Fibroblast of lung (primary cell): ENCODE measurements around the gene CITED2. TPM values are rescaled to one million over a fixed set of nuclear protein-coding genes. Genes with fewer than 3 reads are reported as not detected.

Experiments used
- DNase-seq, 2 donors: peaks; one replicate each; pipeline versions ENCODE4 v3.0.0 to v3.0.0-alpha.2; 2010; ENCODE audit warnings: low read depth in 2 of 2
- H2AFZ ChIP-seq: 2 replicates; pipeline ENCODE4 v1.5.1; 2012; ENCODE audit warnings: low read length, control low read depth, inconsistent platforms
- H3K27ac ChIP-seq: 2 replicates; pipeline ENCODE4 v1.5.1; 2011; ENCODE audit warnings: low read length, control low read depth; ENCODE audit not compliant: insufficient read depth
- H3K27me3 ChIP-seq: 2 replicates; pipeline ENCODE4 v1.5.1; 2011; ENCODE audit warnings: mild to moderate bottlenecking, low read length; ENCODE audit not compliant: control insufficient read depth, insufficient read depth
- H3K36me3 ChIP-seq: 2 replicates; pipeline ENCODE4 v1.5.1; 2011; ENCODE audit warnings: low read length; ENCODE audit not compliant: control insufficient read depth, insufficient read depth
- H3K4me1 ChIP-seq: 2 replicates; pipeline ENCODE4 v1.5.1; 2011; ENCODE audit warnings: low read length; ENCODE audit not compliant: control insufficient read depth, insufficient read depth; ENCODE audit errors: extremely low read depth
- H3K4me2 ChIP-seq: 2 replicates; pipeline ENCODE4 v1.5.1; 2011; ENCODE audit warnings: low read length, control low read depth; ENCODE audit not compliant: insufficient read depth; ENCODE audit errors: extremely low read depth
- H3K4me3 ChIP-seq, 4 experiments: fragments of 200-600 bp in 1 of 4; sonication (generic) in 1 of 4; replicated peaks in 1 of 4; 2 replicates each; pipeline ENCODE4 v1.5.1; 2011 to 2016; ENCODE audit warnings: low read length in 4 of 4, low read depth in 3 of 4, mild to moderate bottlenecking in 3 of 4, control low read depth in 2 of 4, inconsistent platforms in 1 of 4, mixed read lengths in 1 of 4; ENCODE audit not compliant: insufficient read depth in 1 of 4; ENCODE audit errors: control extremely low read depth in 1 of 4
- H3K79me2 ChIP-seq: 2 replicates; pipeline ENCODE4 v1.5.1; 2012; ENCODE audit warnings: mild to moderate bottlenecking, low read length, inconsistent platforms; ENCODE audit not compliant: control insufficient read depth, insufficient read depth
- H3K9ac ChIP-seq: 2 replicates; pipeline ENCODE4 v1.5.1; 2011; ENCODE audit warnings: mild to moderate bottlenecking, low read length, control low read depth; ENCODE audit not compliant: insufficient read depth
- H3K9me3 ChIP-seq: 2 replicates; pipeline ENCODE4 v1.5.1; 2012; ENCODE audit warnings: low read depth, low read length; ENCODE audit not compliant: control insufficient read depth, insufficient read depth
- H4K20me1 ChIP-seq: 2 replicates; pipeline ENCODE4 v1.5.1; 2011; ENCODE audit warnings: low read length; ENCODE audit not compliant: control insufficient read depth, insufficient read depth; ENCODE audit errors: extremely low read depth
- EZH2 ChIP-seq: IDR thresholded peaks from 2 replicates; pipeline ENCODE4 v1.5.1; 2012; ENCODE audit warnings: low read length, control low read depth, mild to moderate bottlenecking; ENCODE audit errors: missing control alignments
- polyA plus RNA-seq, 2 donors: library from polyadenylated mRNA; depleted of rRNA in 1 of 2; stranded (reverse) in 1 of 2; unstranded in 1 of 2; fragments of >200 nt; gene quantifications; 2 replicates each; pipeline ENCODE4 v1.2.1, GENCODE V29; 2011 to 2012; ENCODE audit warnings: missing spikeins in 1 of 2
- total RNA-seq: library from RNA; depleted of rRNA; stranded (reverse); fragments of >200 nt; gene quantifications from 2 replicates; pipeline ENCODE4 v1.2.1, GENCODE V29; 2014
- TF ChIP-seq, protein P1 (sequence below), 2 donors: IDR thresholded peaks in 1 of 2; conservative IDR thresholded peaks in 1 of 2; 1 replicate in 1 of 2; 2 replicates in 1 of 2; pipeline ENCODE4 v1.5.1; 2011 to 2012; ENCODE audit warnings: low read length in 2 of 2, control low read depth in 1 of 2, inconsistent platforms in 1 of 2, low read depth in 1 of 2, mild to moderate bottlenecking in 1 of 2

Gene CITED2
- total and polyA plus RNA-seq, 2 donors (not counting 1 experiment from before 2014, with no cell fraction given): 139 to 370 TPM

DNA sequence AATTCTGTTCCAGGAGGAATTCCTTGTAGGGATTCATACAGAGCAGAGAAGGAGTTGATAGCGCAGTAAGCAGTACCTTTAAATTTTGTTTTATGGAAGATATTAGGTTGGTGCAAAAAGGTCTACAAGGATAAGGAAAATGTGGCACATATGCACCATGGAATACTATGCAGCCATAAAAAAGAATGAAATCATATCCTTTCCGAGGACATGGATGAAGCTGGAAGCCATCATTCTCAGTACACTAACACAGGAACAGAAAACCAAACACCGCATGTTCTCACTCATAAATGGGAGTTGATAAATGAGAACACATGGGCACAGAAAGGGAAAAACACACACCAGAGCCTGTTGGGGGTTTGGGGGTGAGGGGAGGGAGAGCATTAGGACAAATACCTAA lies 45.2 kb downstream of the CITED2 start:
- no peak overlapping the region for H2AFZ ChIP-seq
- no peaks in the 10 kb centered on the region for H3K36me3 ChIP-seq
- no peaks in the 10 kb centered on the region for H3K4me1 ChIP-seq
- H3K9ac ChIP-seq: no peak overlapping the region
- no peak overlapping the region for H3K27ac ChIP-seq
- H3K27me3 ChIP-seq: no peaks in the 10 kb centered on the region
- H3K4me3 ChIP-seq: no peak overlapping the region
- no peaks in the 10 kb centered on the region for H3K9me3 ChIP-seq
- TF ChIP-seq EZH2: no peak
- TF ChIP-seq, protein P1, sequence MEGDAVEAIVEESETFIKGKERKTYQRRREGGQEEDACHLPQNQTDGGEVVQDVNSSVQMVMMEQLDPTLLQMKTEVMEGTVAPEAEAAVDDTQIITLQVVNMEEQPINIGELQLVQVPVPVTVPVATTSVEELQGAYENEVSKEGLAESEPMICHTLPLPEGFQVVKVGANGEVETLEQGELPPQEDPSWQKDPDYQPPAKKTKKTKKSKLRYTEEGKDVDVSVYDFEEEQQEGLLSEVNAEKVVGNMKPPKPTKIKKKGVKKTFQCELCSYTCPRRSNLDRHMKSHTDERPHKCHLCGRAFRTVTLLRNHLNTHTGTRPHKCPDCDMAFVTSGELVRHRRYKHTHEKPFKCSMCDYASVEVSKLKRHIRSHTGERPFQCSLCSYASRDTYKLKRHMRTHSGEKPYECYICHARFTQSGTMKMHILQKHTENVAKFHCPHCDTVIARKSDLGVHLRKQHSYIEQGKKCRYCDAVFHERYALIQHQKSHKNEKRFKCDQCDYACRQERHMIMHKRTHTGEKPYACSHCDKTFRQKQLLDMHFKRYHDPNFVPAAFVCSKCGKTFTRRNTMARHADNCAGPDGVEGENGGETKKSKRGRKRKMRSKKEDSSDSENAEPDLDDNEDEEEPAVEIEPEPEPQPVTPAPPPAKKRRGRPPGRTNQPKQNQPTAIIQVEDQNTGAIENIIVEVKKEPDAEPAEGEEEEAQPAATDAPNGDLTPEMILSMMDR (conservative IDR thresholded peaks at IDR 0.05 in 1 of 2, IDR thresholded peaks at IDR 0.05 in 1 of 2; ENCODE audit: low read depth in 1 of 2, low read length in 2 of 2): no peak
- H4K20me1 ChIP-seq: no peaks in the 10 kb centered on the region
- H3K4me2 ChIP-seq: no peak overlapping the region
- no peaks in the 10 kb centered on the region for H3K79me2 ChIP-seq
- DNase-seq: no peak

DNA sequence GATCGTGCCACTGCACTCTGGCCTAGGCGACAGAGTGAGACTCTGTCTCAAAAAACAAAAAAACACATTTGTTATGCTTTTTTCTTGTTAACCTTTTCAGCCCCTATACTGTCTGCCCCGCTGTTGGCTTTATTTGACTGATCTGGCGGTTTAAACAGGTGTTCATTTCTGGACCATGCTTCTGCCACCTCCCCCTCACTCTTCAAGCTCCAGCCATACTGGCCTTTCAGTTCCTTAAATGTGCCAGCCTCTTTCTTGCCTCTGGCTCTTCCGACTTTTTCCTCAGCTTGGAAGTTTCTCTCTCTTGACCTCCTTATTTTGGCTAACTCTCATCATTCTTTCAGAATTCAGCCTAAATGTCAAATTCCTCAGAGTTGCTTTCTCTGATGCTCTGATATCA lies 47.4 kb downstream of the CITED2 start:
- H3K4me2 ChIP-seq: no peak overlapping the region
- H3K9ac ChIP-seq: no peak overlapping the region
- H4K20me1 ChIP-seq: no peaks in the 10 kb centered on the region
- no peaks in the 10 kb centered on the region for H3K79me2 ChIP-seq
- H3K4me1 ChIP-seq: no peaks in the 10 kb centered on the region
- no peak for DNase-seq
- H3K27ac ChIP-seq: no peak overlapping the region
- H3K4me3 ChIP-seq: no peak overlapping the region
- no peak overlapping the region for H2AFZ ChIP-seq
- no peaks in the 10 kb centered on the region for H3K27me3 ChIP-seq
- no peaks in the 10 kb centered on the region for H3K36me3 ChIP-seq
- H3K9me3 ChIP-seq: no peaks in the 10 kb centered on the region
- no peak for TF ChIP-seq EZH2
- TF ChIP-seq, protein P1 (conservative IDR thresholded peaks at IDR 0.05 in 1 of 2, IDR thresholded peaks at IDR 0.05 in 1 of 2; ENCODE audit: low read depth in 1 of 2, low read length in 2 of 2): no peak

DNA sequence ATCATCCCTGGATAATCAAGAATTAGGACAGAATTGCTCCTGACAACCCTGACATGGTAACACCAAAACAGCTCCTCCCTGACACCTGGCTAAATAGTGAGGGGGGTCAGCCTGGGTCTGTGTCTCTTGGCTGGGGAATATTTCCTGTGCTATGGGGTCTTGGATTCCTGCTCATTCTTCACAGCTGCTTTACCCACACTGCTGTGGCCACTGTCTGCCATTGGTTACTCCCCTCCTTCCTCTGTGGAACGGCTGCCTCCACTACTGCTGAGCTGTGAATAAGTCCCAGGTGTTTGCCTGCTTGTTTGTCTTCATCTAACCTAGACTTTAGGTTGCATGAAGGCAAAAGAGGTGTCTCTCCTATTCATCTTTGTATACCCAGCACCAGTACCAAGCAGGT lies 48.8 kb downstream of the CITED2 start:
- Histone ChIP-seq H3K4me3 (no peak overlapping the region), H3K36me3 (no peaks in the 10 kb centered on the region), H4K20me1 (no peaks in the 10 kb centered on the region), H3K4me1 (no peaks in the 10 kb centered on the region), H3K27me3 (no peaks in the 10 kb centered on the region), H3K79me2 (no peaks in the 10 kb centered on the region), H3K9me3 (no peaks in the 10 kb centered on the region), H3K9ac (no peak overlapping the region), H3K27ac (no peak overlapping the region), H3K4me2 (no peak overlapping the region), H2AFZ (no peak overlapping the region)
- no peak for DNase-seq
- TF ChIP-seq EZH2: no peak
- TF ChIP-seq, protein P1 (conservative IDR thresholded peaks at IDR 0.05 in 1 of 2, IDR thresholded peaks at IDR 0.05 in 1 of 2; ENCODE audit: low read depth in 1 of 2, low read length in 2 of 2): no peak
